Liver (tissue), 9 donors: ENCODE measurements around the gene TNS3. TPM values are rescaled to one million over a fixed set of nuclear protein-coding genes. Genes with fewer than 3 reads are reported as not detected.

Experiments
- DNase-seq: peaks from one replicate; pipeline ENCODE4 v3.0.0-alpha.2; 2017; ENCODE audit warnings: low spot score
- H3K27ac ChIP-seq, 2 donors: one replicate each; pipeline ENCODE4 v1.7.0; 2013; ENCODE audit warnings: inconsistent platforms in 2 of 2, low read length in 2 of 2, control low read depth in 1 of 2, low read depth in 1 of 2, mild to moderate bottlenecking in 1 of 2
- H3K27me3 ChIP-seq, 4 donors: one replicate each; pipeline versions ENCODE4 v1.6.1 to v1.7.0; 2013; ENCODE audit warnings: low read length in 3 of 4, inconsistent platforms in 1 of 4, mild to moderate bottlenecking in 1 of 4, moderate library complexity in 1 of 4; ENCODE audit not compliant: control insufficient read depth in 4 of 4, insufficient read depth in 4 of 4
- H3K36me3 ChIP-seq, 4 donors: one replicate each; pipeline versions ENCODE4 v1.6.1 to v1.7.0; 2013; ENCODE audit warnings: low read length in 3 of 4, mild to moderate bottlenecking in 3 of 4, low read depth in 1 of 4, moderate library complexity in 1 of 4; ENCODE audit not compliant: control insufficient read depth in 4 of 4, insufficient read depth in 3 of 4
- H3K4me1 ChIP-seq, 4 donors: one replicate each; pipeline versions ENCODE4 v1.6.1 to v1.7.0; 2013; ENCODE audit warnings: low read length in 3 of 4, mild to moderate bottlenecking in 3 of 4, moderate library complexity in 1 of 4; ENCODE audit not compliant: control insufficient read depth in 4 of 4, insufficient read depth in 4 of 4
- H3K4me3 ChIP-seq, 3 donors: one replicate each; pipeline versions ENCODE4 v1.6.1 to v1.7.0; 2013; ENCODE audit warnings: low read length in 3 of 3, control low read depth in 1 of 3, low read depth in 1 of 3, mild to moderate bottlenecking in 1 of 3
- H3K9ac ChIP-seq, 2 donors: one replicate each; pipeline ENCODE4 v1.7.0; 2013; ENCODE audit warnings: low read length in 2 of 2, mild to moderate bottlenecking in 2 of 2, moderate library complexity in 2 of 2, control low read depth in 1 of 2, low read depth in 1 of 2
- H3K9me3 ChIP-seq, 4 donors: one replicate each; pipeline versions ENCODE4 v1.6.1 to v1.7.0; 2013; ENCODE audit warnings: low read length in 3 of 4; ENCODE audit not compliant: control insufficient read depth in 4 of 4
- ATF3 ChIP-seq: IDR thresholded peaks from 2 replicates; pipeline ENCODE4 v1.6.1; 2016; ENCODE audit warnings: antibody characterized with exemption
- CTCF ChIP-seq: fragments of 150-350 bp; IDR thresholded peaks from 2 replicates; pipeline ENCODE4 v1.5.1; 2017; ENCODE audit warnings: improper control_type of control experiment, low read depth, low read length; ENCODE audit not compliant: missing input control
- EGR1 ChIP-seq, 2 donors: IDR thresholded peaks; 2 replicates each; pipeline ENCODE4 v1.6.1; 2016 to 2018; ENCODE audit warnings: antibody characterized with exemption in 2 of 2, low read depth in 2 of 2
- FOXA1 ChIP-seq: IDR thresholded peaks from 2 replicates; pipeline ENCODE4 v1.6.1; 2016; ENCODE audit warnings: antibody characterized with exemption
- FOXA2 ChIP-seq: IDR thresholded peaks from 2 replicates; pipeline ENCODE4 v1.6.1; 2016; ENCODE audit warnings: antibody characterized with exemption
- GABPA ChIP-seq, 2 donors: IDR thresholded peaks in 1 of 2; conservative IDR thresholded peaks in 1 of 2; 2 replicates each; pipeline ENCODE4 v1.6.1; 2016; ENCODE audit warnings: antibody characterized with exemption in 2 of 2, mild to moderate bottlenecking in 1 of 2, moderate library complexity in 1 of 2
- HNF4G ChIP-seq: IDR thresholded peaks from 2 replicates; pipeline ENCODE4 v1.6.1; 2016; ENCODE audit warnings: antibody characterized with exemption
- JUND ChIP-seq, 2 donors: IDR thresholded peaks; 2 replicates each; pipeline ENCODE4 v1.6.1; 2016; ENCODE audit warnings: antibody characterized with exemption in 2 of 2
- MAX ChIP-seq: IDR thresholded peaks from 2 replicates; pipeline ENCODE4 v1.6.1; 2016; ENCODE audit warnings: antibody characterized with exemption
- NR2F2 ChIP-seq: IDR thresholded peaks from 2 replicates; pipeline ENCODE4 v1.6.1; 2016; ENCODE audit warnings: antibody characterized with exemption
- REST ChIP-seq: IDR thresholded peaks from 2 replicates; pipeline ENCODE4 v1.6.1; 2016; ENCODE audit warnings: antibody characterized with exemption, mild to moderate bottlenecking
- RXRA ChIP-seq, 2 donors: IDR thresholded peaks; 2 replicates each; pipeline ENCODE4 v1.6.1; 2017 to 2018; ENCODE audit warnings: antibody characterized with exemption in 2 of 2, mild to moderate bottlenecking in 1 of 2
- SP1 ChIP-seq: IDR thresholded peaks from 2 replicates; pipeline ENCODE4 v1.6.1; 2018; ENCODE audit warnings: antibody characterized with exemption, mild to moderate bottlenecking
- TAF1 ChIP-seq: conservative IDR thresholded peaks from 2 replicates; pipeline ENCODE4 v1.6.1; 2016; ENCODE audit warnings: antibody characterized with exemption, mild to moderate bottlenecking
- YY1 ChIP-seq: IDR thresholded peaks from 2 replicates; pipeline ENCODE4 v1.6.1; 2016; ENCODE audit warnings: antibody characterized with exemption, mild to moderate bottlenecking
- ZBTB33 ChIP-seq: IDR thresholded peaks from 2 replicates; pipeline ENCODE4 v1.6.1; 2016; ENCODE audit warnings: antibody characterized with exemption
- WGBS: extraction: QIAGEN DNeasy Blood & Tissue Kit; methylation state at CpG from one replicate; pipeline ENCODE4 v1.1.7; 2013; 5-methylcytosine and 5-hydroxymethylcytosine counted together
- polyA plus RNA-seq, 2 donors: library from polyadenylated mRNA; stranded (reverse) in 1 of 2; unstranded in 1 of 2; fragments of 200-250 nt in 1 of 2; fragments of >200 nt in 1 of 2; fragmentation: Nextera tagmentation in 1 of 2; extraction: Ambion mirVana in 1 of 2; gene quantifications; one replicate each; pipeline versions ENCODE4 v1.2.1 to v1.2.3, GENCODE V29; 2013 to 2015
- total RNA-seq, 2 donors: library from RNA; depleted of rRNA; stranded (reverse); fragments of >200 nt; gene quantifications; one replicate each; pipeline ENCODE4 v1.2.3, GENCODE V29; 2014
- donor health status: healthy.
- donor health status: healthy.
- donor health status: healthy.
- donor health status: healthy.
- donor health status: healthy.

TNS3 gene
- total and polyA plus RNA-seq, 4 donors, result 16.8 to 100 (median 29.5) TPM

- 90% methylated on average over 5 of the region's 5 CpGs for WGBS
- TF ChIP-seq CTCF (no peak), NR2F2 (no peak), HNF4G (no peak), TAF1 (no peak), ATF3 (no peak), JUND (IDR thresholded peaks at IDR 0.05) (no peak), FOXA2 (no peak), RXRA (IDR thresholded peaks at IDR 0.05) (no peak), ZBTB33 (no peak), SP1 (no peak), REST (no peak), YY1 (no peak), EGR1 (IDR thresholded peaks at IDR 0.05; ENCODE audit: low read depth in 2 of 2) (no peak), FOXA1 (no peak), MAX (no peak), GABPA (IDR thresholded peaks at IDR 0.05 in 1 of 2, conservative IDR thresholded peaks at IDR 0.05 in 1 of 2) (no peak)
These were observed 143.4 kb downstream of the TNS3 start for GRCh38 chr7:47438411-47439029.

More at GRCh38 chr7:47438411-47439029, 143.4 kb downstream of the TNS3 start:
- Histone ChIP-seq H3K27ac (no peak overlapping the region), H3K36me3 (peaks cover 6 to 46% (median 29%) of the 10 kb centered on the region in 4 donors), H3K4me3 (no peak overlapping the region), H3K9ac (no peak overlapping the region), H3K9me3 (no peaks in the 10 kb centered on the region), H3K27me3 (no peaks in the 10 kb centered on the region), H3K4me1 (peaks cover 4 to 24% (median 12%) of the 10 kb centered on the region in 4 donors)
- DNase-seq, result no peak
